ENCODE measurements around the gene TARDBP.
"Not testable (repeated sequence)": the region's sequence is repeated elsewhere in the genome, so short reads cannot be mapped to it uniquely, and the experiment has no call there.

TARDBP gene

GRCh38 chr1:11058595-11059154 lies 46.2 kb downstream of the TARDBP start:
- Mint-ChIP-seq H3K27ac (peak overlapping the region; percentile 89), H3K27me3 (no peaks in the 10 kb centered on the region), H3K36me3 (peaks cover 30% of the 10 kb centered on the region), H3K4me1 (peaks cover 52% of the 10 kb centered on the region), H3K9me3 (no peaks in the 10 kb centered on the region), H3K4me3 (peak overlapping the region; percentile 92)
- no peak for ATAC-seq

GRCh38 chr1:11059155-11059967 lies 46.9 kb downstream of the TARDBP start:
- Mint-ChIP-seq H3K9me3 (no peaks in the 10 kb centered on the region), H3K4me3 (peak overlapping the region; percentile 92), H3K27ac (peak overlapping the region; percentile 89), H3K27me3 (no peaks in the 10 kb centered on the region), H3K36me3 (peaks cover 27% of the 10 kb centered on the region), H3K4me1 (peaks cover 52% of the 10 kb centered on the region)
- ATAC-seq: peak; percentile 10

- no peaks in the 10 kb centered on the region for H3K9me3 Mint-ChIP-seq
Measured at GRCh38 chr1:11059968-11060830, 47.7 kb downstream of the TARDBP start, which contains the start of gene SRM. SRM (minus strand) TSS chr1:11060018; CDS start chr1:11059943, 75 bp downstream.

GRCh38 chr1:11061652-11062365 lies 49.4 kb downstream of the TARDBP start:
- H3K4me3 Mint-ChIP-seq: no peak overlapping the region
- peaks cover 31% of the 10 kb centered on the region for H3K36me3 Mint-ChIP-seq
- no peaks in the 10 kb centered on the region for H3K9me3 Mint-ChIP-seq
- ATAC-seq: no peak
- peak overlapping the region; percentile 64 for H3K27ac Mint-ChIP-seq
- peaks cover 52% of the 10 kb centered on the region for H3K4me1 Mint-ChIP-seq
- H3K27me3 Mint-ChIP-seq: no peaks in the 10 kb centered on the region

More at GRCh38 chr1:11059968-11060830, 47.7 kb downstream of the TARDBP start, which contains the start of gene SRM:
- Mint-ChIP-seq H3K27ac (peak within 1 kb of the TSS; percentile 89), H3K4me3 (peak within 1 kb of the TSS; percentile 92), H3K27me3 (no peaks in the 10 kb centered on the region), H3K4me1 (peaks cover 52% of the 10 kb centered on the region), H3K36me3 (peaks cover 28% of the 10 kb centered on the region)
- peak; percentile 97 for ATAC-seq

- Mint-ChIP-seq H3K36me3 (peaks cover 29% of the 10 kb centered on the region), H3K9me3 (no peaks in the 10 kb centered on the region), H3K27me3 (no peaks in the 10 kb centered on the region), H3K4me3 (no peak overlapping the region), H3K4me1 (peaks cover 41% of the 10 kb centered on the region), H3K27ac (peak overlapping the region; percentile 64)
- peak; percentile 13 for ATAC-seq
Measured at GRCh38 chr1:11062965-11063401, 50.5 kb downstream of the TARDBP start.

GRCh38 chr1:11063937-11064537 lies 51.6 kb downstream of the TARDBP start:
- not testable (repeated sequence) for H3K27me3 Mint-ChIP-seq, H3K4me3 Mint-ChIP-seq, ATAC-seq, H3K9me3 Mint-ChIP-seq
- peaks cover 33% of the 10 kb centered on the region for H3K4me1 Mint-ChIP-seq
- peak overlapping the region; percentile 64 for H3K27ac Mint-ChIP-seq
- H3K36me3 Mint-ChIP-seq: peaks cover 39% of the 10 kb centered on the region

GRCh38 chr1:11064942-11065341 lies 52.5 kb downstream of the TARDBP start:
- Mint-ChIP-seq H3K9me3 (no peaks in the 10 kb centered on the region), H3K27ac (no peak overlapping the region), H3K36me3 (peaks cover 46% of the 10 kb centered on the region), H3K4me3 (no peak overlapping the region), H3K4me1 (peaks cover 29% of the 10 kb centered on the region), H3K27me3 (no peaks in the 10 kb centered on the region)
- no peak for ATAC-seq

GRCh38 chr1:11065796-11066195 lies 53.3 kb downstream of the TARDBP start:
- peaks cover 54% of the 10 kb centered on the region for H3K36me3 Mint-ChIP-seq
- H3K4me1 Mint-ChIP-seq: peaks cover 25% of the 10 kb centered on the region
- H3K27ac Mint-ChIP-seq: no peak overlapping the region
- no peaks in the 10 kb centered on the region for H3K9me3 Mint-ChIP-seq
- ATAC-seq: no peak
- H3K27me3 Mint-ChIP-seq: no peaks in the 10 kb centered on the region
- H3K4me3 Mint-ChIP-seq: no peak overlapping the region

- no peaks in the 10 kb centered on the region for H3K9me3 Mint-ChIP-seq
- H3K4me3 Mint-ChIP-seq: no peak overlapping the region
- H3K27ac Mint-ChIP-seq: no peak overlapping the region
- peaks cover 71% of the 10 kb centered on the region for H3K36me3 Mint-ChIP-seq
- no peak for ATAC-seq
- no peaks in the 10 kb centered on the region for H3K27me3 Mint-ChIP-seq
- H3K4me1 Mint-ChIP-seq: peaks cover 12% of the 10 kb centered on the region
Measured at GRCh38 chr1:11067716-11068599, 55.5 kb downstream of the TARDBP start.

GRCh38 chr1:11068600-11069473 lies 56.4 kb downstream of the TARDBP start:
- no peaks in the 10 kb centered on the region for H3K9me3 Mint-ChIP-seq
- no peak for ATAC-seq
- no peak overlapping the region for H3K4me3 Mint-ChIP-seq
- no peak overlapping the region for H3K27ac Mint-ChIP-seq
- H3K27me3 Mint-ChIP-seq: no peaks in the 10 kb centered on the region
- H3K4me1 Mint-ChIP-seq: peaks cover 5% of the 10 kb centered on the region
- peaks cover 72% of the 10 kb centered on the region for H3K36me3 Mint-ChIP-seq

GRCh38 chr1:11070876-11071275 lies 58.4 kb downstream of the TARDBP start:
- H3K27ac Mint-ChIP-seq: peak overlapping the region; percentile 4
- H3K27me3 Mint-ChIP-seq: no peaks in the 10 kb centered on the region
- peaks cover 5% of the 10 kb centered on the region for H3K4me1 Mint-ChIP-seq
- no peaks in the 10 kb centered on the region for H3K9me3 Mint-ChIP-seq
- no peak for ATAC-seq
- peaks cover 65% of the 10 kb centered on the region for H3K36me3 Mint-ChIP-seq
- H3K4me3 Mint-ChIP-seq: no peak overlapping the region

GRCh38 chr1:11071463-11072215 lies 59.2 kb downstream of the TARDBP start:
- Mint-ChIP-seq H3K27ac (peak overlapping the region; percentile 4), H3K36me3 (peaks cover 64% of the 10 kb centered on the region)

More at GRCh38 chr1:11071463-11072215, 59.2 kb downstream of the TARDBP start:
- no peaks in the 10 kb centered on the region for H3K27me3 Mint-ChIP-seq
- no peak for ATAC-seq
- no peak overlapping the region for H3K4me3 Mint-ChIP-seq
- H3K9me3 Mint-ChIP-seq: no peaks in the 10 kb centered on the region
- H3K4me1 Mint-ChIP-seq: peaks cover 5% of the 10 kb centered on the region

Data from stimulated activated memory B cell treated with anti-CD40 and anti-IgM and Interleukin-4, amounts not matched to agents 10 μg/mL and 1 μg/mL and 100 μg/mL, for 72 hours (primary cell).